ENCODE results near the gene CD53.

DNA sequence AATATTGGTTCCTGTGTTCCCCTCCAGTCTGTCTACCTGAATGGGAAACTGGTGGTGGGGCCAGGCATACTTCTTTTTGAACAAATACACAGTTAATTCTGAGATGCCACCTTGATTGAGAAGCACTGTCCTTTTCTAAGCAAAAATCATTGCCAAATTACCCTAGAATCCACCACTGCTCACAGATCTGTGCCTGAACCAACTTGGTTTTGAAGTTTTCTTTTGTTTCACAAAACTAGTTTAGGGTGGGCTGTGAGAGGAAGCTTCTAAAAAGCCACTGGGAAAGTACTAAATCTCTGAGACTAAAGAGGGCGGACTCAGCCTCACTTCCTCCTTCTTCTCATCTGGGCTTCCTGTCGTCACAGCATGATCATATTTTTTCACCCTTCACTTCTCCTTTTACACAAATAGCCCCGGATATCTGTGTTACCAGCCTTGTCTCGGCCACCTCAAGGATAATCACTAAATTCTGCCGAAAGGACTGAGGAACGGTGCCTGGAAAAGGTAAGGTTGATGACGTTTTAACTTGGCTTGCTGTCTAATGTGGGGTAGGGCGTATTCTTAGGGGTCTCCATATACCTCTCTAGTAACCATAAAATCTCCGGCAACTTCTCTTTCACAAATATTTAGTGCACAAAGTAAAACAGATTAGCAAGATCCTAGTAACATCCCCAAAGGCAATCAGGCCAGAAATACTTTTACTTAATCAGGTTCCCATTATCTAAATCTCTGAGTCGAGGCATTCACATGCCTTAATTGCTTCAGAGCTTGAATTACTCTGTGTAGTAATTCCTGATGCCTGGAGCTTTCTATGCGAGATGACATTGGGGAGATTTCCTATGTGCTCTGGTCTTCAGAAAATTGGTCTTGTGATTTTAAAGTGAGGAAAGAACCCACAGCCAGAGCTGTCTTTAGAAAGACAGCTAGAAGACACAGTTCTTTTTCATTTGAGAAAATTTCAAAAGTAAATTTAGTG is at the start of gene CD53:
- TF ChIP-seq, protein P1, sequence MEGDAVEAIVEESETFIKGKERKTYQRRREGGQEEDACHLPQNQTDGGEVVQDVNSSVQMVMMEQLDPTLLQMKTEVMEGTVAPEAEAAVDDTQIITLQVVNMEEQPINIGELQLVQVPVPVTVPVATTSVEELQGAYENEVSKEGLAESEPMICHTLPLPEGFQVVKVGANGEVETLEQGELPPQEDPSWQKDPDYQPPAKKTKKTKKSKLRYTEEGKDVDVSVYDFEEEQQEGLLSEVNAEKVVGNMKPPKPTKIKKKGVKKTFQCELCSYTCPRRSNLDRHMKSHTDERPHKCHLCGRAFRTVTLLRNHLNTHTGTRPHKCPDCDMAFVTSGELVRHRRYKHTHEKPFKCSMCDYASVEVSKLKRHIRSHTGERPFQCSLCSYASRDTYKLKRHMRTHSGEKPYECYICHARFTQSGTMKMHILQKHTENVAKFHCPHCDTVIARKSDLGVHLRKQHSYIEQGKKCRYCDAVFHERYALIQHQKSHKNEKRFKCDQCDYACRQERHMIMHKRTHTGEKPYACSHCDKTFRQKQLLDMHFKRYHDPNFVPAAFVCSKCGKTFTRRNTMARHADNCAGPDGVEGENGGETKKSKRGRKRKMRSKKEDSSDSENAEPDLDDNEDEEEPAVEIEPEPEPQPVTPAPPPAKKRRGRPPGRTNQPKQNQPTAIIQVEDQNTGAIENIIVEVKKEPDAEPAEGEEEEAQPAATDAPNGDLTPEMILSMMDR (IDR thresholded peaks at IDR 0.05; ENCODE audit: poor library complexity) = no peak
- TF ChIP-seq EZH2 (IDR thresholded peaks at IDR 0.05; ENCODE audit: borderline replicate concordance) (no peak), EZH2phosphoT487 (IDR thresholded peaks at IDR 0.05; ENCODE audit: low read depth, severe bottlenecking, unreplicated experiment) (no peak)
